Right renal cortex interstitium (tissue), 3 donors: ENCODE measurements around the gene TTC24. TPM values are rescaled to one million over a fixed set of nuclear protein-coding genes. Genes with fewer than 3 reads are reported as not detected.
"Not testable (repeated sequence)": the region's sequence is repeated elsewhere in the genome, so short reads cannot be mapped to it uniquely, and the experiment has no call there.

Experiments
- DNase-seq, 3 donors: peaks; one replicate each; pipeline ENCODE4 v3.0.0-alpha.2; 2013; ENCODE audit warnings: low read depth in 3 of 3, low spot score in 2 of 3
- polyA plus RNA-seq, 3 donors: library from polyadenylated mRNA; unstranded; fragments of 120-200 nt; gene quantifications; one replicate each; pipeline ENCODE4 v1.2.1, GENCODE V29; 2013; ENCODE audit not compliant: insufficient read length in 3 of 3

The TTC24 gene
- 1 to 10 TPM in 1 of 3 donors, under 1 TPM in 2; 0.78 to 1.2 (median 0.99) TPM for polyA plus RNA-seq

DNA sequence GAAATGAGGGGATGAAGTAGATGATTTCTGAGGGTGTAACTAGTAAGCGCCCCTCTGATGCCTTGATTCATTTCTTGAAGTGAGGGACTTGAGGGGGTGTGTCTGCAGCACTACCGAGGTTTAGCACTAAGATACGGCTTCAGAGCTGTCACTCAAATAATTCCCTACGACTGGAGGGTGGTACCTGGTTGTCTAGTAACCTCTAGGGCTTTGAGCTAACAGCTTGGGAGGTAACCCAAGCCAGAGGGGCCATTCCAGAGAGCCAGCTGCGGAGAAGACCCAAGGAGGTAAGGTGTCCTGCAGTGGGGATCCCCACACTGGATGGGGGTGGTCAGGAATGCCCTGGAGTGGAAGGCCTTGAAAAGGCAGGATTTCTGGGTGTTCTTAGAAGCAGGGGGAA is at the start of gene TTC24:
Gene TTC24 (plus strand): TSS at position 252 of the 400 bp plus-strand sequence. CDS start 1,642 bp downstream, outside the sequence.
- no peak for DNase-seq

DNA sequence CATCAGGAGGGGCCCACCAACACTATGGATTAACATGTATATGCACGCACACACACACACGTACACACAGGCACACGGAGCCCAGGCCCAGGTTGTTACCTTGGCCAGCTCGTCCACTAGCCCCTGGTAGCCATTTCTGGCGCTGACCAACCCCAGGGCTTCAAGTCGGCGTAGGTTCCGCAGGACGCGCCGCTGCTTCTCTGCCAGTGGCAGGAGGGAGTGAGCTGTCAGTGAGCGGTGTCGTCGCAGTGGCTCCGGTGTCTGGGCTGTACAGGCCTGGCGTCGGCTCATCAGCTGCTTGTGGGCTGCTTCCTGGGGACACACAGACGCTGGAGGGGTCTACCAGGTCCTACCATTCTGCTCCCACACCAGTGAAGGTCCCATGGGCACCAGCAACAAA is 49.5 kb upstream of the TTC24 start:
- DNase-seq = no peak

DNA sequence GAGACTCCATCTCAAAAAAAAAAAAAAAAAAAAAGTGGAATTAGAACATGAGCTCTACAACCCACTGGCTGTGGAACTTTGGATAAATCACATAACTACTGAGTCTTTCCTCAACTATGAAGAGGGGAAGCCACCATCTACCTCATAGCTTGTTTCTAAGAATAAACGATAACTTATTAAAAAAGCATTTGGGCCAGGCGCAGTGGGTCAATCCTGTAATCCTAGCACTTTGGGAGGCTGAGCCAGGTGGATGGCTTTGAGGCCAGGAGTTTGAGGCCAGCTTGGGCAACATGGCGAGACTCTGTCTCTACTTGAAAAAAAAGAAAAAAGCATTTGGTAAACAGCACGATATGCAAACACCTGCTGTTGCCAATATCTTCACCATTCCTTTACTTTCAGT is 47.1 kb upstream of the TTC24 start:
- DNase-seq = no peak

DNA sequence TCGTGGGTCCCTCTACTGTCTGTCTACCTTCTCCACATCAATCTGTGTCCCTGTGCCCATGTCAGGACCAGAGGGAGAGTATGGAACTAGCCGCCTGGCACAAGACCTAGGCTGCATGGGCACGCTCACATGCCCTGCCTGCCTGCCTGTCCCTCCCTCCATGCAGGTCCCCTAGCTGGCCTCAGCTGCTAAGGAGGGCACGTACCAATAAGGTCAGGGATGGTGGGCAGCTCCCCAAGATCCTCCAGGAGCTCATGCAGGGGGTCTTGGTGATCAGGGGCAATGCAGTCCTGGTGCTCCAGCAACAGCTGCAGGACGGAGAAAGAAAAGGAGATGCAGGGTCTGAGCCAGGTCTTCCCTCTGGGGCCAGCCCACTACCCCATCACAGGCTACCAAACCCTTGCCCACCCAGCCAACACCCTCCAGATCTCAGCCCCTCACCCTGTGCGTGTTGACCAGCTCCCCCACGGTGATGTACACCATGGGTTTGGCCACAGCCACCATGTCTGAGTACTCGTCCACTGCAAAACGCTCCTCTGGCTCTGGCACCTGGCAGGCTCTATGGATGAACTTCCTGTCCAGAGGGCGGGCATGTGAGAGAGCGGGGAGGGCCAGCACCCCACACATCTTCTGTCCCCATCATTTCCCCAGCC is 45.8 kb upstream of the TTC24 start:
- DNase-seq = no peak

DNA sequence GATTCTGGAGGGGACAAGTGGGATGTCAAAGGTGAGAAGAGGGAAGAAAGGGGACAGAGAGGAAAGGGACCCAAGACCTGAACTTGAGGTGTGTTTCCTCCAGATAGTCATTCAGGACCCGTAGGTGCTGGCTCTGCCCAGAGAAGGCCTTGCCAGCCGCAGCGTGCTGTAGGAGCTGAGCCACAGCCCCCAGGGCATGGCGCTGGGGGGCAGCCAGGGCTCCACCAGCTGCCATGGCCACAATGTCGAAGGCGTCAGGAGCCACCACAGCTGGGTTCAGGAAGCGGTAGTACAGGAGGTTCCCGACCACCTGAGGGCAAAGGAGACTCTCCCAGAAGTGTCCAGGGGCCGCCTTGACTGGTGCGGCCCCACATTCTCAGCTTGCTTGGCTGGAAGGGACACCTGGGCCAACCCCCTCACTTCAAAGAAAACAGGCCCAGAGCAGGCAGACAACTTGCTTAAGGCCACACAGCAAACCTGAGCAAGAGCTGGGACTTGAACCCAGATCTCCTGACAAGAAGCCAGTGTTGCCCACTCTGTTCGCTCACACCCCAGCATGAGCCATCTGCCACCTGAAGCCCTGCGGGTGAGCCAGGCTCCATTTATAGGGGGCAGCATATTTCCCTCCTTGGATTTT is 45.0 kb upstream of the TTC24 start:
- DNase-seq = no peak

DNA sequence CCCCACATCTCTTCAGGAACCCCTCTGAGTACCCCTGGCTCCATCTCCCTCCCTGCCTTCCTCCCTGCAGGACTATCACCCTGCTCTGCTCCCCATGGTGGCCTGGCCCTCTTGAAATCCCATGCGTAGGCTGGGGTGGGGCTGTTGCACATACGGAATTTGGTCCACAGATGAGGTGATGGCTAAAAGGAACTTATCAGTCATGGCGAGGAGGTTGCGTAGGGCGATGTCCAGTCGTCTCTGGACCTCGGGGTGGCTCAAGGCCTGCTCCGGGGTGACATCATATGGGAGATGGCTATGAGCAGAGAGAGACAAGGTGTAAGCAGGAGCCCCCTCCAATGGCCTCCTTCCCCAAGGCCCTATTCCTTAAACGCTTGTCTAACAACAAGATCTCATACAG is 42.5 kb upstream of the TTC24 start:
- no peak for DNase-seq

DNA sequence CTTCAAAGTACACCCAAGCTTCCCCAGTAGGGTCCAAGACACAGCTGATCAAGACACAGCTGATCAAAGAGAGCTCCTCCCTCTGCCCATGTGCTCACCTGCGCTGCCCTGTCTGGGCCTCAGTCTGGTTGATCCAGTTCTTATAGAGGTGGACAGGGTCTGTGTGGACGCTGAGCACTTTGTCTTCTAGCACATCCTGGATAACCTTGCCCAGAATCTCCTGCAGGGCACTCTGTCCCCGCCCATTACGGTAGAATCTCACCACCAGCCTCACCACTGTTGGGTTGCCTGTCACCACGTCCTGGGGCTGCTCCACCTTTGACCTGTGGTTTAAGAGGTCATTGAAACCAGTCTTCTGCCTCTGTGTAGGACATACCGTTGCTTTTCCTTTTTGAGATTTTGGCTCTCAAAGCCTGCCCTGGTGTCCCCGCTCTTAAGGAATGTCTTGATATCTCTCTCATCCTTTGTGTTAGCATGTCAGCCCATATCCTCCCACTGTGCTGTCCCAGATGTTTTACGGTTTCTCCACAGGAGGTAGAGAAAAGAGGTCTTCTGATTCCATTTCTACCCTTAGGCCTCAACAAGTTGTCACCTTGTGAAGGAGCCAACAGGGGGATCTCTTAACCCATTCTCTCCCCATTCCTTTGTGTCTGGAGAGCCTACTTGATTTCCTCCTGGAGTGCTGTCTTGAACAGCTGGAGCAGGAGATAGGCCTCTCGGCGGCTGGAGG is 40.6 kb upstream of the TTC24 start:
- DNase-seq = no peak

DNA sequence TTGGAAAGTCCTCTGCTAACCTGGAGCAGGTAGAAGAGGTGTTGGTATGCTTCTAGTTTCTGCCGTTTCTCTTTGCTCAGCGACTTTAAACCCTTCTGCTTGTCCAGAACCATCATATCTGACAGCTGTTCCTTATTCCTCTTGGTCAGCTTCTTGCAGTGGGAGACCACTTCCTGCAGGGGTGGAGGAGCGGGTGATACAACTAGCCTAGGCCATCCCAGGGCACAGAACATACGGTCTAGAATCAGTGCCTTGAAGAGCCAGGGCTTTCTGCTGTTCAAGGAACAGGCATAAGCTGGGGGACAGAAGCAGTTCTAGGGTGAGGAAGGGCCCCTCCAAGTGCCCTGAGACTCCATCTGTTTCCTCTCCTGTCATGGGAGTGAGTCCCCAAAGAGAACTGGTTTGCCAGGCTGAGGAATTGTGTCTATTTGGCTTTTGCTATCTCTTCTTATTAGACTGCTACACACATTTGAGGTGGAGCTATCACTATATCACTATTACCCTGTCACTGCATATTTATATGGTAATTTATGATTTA is 39.6 kb upstream of the TTC24 start:
- DNase-seq = no peak

DNA sequence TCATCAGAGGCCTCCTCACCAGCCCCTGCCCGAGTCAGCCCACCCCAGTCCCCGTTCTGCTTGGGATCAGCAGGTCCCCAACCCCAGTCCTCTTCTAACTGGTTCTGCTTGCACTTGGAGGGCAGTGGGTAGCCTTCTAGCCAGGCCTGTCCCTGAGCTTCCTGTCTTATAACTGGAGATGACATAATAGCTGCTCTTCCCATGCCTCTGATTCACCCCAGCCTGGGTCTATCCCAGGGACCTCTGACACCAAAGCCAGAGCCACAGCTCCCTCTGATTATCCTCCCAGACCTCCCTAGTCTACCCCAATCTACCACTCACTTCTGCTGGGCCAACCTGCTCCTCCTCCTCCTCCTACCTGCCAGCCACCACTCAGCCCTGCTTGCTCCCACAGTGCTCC is 38.6 kb upstream of the TTC24 start:
- DNase-seq = no peak

DNA sequence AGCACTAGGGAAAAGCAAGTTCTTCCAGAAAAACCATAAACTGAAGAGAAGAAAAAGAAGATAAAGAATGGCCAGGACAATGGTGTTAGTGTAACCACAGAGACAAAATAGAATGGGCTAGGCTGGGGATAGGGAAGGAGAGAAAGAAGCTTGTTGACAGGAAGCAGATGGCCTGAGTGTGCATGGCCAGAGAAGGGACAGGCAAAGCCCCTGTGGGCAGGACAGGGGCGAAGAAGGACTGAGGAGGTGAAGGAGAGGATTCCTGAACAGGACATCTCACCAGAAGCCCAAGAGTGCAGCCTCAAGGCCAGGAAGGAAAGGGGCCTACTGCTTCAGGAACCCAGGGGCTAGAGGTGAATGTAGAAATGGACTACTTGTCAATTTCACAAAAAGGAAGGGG is 36.5 kb upstream of the TTC24 start:
- no peak for DNase-seq

DNA sequence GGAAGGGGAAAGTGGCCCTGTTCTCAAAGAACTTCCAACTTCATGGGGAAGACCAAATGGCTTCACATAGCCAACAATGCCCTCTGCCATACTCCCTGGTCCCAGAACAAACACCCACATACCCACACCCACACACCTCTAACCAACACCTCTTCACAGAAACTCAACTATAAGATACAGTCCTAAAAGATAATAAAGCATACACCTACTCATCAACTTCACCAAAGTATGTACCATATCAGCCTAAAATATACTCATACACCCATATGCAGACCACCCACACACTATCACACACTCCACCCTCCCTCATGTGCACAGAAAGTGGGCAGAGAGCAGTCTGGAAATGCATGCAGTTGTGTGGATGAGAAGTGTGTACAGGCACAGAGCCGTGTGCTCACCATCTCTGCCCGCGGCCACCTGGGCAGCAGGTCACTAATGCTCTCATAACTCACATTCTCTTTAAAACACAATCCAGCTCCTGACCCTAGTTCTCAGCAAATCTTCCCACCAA is 34.9 kb upstream of the TTC24 start:
- no peak for DNase-seq

DNA sequence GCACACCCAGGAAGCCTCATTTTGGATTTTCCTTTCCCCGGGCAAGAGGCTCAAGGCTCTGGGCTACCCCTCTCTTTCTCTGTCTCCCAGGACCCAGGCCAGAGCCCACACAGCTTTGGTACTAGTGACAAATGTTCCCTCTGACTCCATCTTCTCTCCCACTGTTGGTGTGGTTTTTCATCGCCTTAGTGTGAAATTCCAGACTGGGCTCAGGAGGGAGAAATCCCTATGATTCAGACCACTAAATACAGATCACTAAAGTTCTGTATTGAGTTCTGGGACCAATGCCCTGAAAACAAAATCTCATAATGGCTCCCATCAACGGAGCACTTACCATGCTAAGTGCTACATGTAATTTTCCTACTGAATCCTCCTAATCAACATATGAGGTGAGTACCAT is 33.3 kb upstream of the TTC24 start:
- DNase-seq = no peak

DNA sequence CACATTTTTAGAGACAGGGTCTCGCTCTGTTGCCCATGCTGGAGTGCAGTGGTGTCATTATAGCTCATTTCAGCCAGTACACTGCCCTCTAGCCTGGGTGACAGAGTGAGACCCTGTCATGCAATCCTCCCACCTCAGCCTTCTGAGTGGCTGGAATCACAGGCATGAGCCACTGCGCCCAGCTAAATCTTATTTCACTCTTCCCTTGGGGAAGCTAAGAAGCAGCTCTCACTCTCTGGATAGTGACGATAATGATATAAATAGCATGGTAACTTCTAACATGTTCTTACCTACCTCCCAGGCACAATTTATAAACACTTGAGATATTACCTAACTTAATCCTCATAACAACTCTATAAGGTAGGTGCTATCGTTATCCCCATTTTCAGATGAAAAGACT is 32.1 kb upstream of the TTC24 start:
- DNase-seq = no peak

DNA sequence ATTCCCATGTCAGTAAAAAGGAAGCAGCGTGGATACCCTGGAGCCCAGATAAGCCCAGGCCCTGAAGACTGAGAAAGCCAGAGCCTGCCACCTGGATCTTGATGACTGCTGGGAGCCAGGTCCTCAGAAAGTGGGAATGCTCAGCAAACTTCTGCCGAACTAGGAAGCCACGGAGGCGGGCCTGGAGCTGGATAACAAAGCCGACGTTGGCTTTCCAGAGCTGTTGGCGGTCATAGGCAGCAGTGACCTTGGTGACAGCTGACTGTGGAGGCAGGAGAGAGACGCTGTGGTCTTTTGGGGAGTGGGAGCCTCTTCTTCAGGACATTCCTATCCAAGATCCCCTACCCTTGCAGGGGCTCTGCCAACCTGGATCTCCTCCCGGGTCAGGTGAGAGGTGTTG is 31.5 kb upstream of the TTC24 start:
- no peak for DNase-seq

DNA sequence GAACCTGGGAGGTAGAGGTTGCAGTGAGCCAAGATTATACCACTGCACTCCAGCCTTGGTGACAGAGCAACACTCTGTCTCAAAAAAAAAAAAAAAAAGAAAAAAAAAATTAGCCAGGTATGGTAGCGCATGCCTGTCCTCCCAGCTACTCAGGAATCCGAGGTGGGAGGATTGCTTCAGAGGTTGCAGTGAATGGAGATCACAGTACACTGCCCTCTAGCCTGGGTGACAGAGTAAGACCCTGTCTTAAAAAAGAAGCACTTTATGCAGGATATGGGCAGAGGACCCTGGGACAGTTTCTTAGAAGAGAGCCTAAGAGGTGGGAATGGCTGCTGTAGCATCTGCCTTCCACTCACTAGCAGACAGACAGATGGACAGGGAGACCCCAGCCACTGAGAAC is 30.1 kb upstream of the TTC24 start:
- no peak for DNase-seq

DNA sequence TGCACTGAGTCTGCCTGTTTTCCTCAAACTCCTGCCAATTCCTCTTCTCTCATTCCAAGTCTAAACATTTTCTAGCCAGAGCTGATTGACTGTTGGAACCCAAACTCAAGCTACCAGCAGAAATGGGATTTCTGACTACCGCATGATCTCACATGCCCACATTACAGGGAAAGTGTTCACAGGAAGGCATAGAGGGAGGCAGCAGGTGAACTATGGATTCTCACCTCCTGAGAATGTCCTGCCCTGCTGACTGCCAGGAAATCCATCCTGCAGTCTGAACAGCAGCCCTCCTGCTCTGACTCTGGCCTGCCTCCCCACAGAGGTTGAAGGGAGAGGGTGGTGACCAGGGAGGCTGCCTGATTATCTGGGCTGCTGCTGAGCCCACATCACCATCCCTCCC is 29.7 kb upstream of the TTC24 start:
- DNase-seq = no peak

DNA sequence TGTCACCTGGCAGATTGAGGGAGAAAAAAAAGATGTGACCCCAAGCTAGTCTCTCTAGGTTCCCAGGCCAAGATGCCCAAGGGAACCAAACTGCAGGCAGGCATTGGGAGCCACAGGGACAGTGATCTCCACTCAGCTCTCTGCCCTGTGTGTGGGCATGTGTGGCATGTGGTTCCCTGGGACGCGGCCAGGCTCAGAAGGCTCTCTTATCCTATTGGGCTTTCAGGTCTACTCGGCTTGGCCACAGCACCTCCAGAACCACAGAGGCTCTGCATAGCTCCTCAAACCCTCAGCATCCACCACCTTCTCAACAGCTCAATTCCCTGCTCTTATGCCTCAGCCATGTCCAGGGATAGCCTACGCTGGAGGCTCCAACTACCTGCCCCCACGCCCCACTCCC is 29.2 kb upstream of the TTC24 start:
- no peak for DNase-seq

DNA sequence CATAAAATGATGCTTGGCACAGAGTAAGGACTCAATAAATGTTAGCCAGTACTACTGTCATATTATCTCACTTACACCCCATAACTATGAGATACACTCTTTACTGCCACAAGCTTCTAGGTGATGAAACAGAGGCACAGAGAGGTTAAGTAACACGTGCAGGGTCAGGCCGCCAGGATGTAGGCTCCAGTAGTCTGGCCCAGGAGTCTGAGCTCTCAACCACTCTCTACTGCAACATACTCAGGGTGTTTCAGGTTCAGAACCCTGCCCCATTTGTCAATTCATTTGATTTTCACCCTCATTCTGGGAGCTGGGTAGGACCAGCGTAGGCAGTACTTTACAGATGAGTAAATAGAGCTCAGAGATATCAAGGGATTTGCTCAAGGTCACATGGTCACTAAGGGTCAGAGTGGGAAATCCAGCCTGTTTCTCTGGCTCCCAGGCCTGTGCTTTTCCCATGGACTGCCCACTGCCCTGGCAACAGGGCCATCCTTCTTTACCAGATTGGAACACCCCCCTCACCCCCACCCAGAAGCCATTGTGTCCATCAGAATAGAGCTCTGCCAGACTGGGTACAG is 28.4 kb upstream of the TTC24 start:
- DNase-seq = no peak

DNA sequence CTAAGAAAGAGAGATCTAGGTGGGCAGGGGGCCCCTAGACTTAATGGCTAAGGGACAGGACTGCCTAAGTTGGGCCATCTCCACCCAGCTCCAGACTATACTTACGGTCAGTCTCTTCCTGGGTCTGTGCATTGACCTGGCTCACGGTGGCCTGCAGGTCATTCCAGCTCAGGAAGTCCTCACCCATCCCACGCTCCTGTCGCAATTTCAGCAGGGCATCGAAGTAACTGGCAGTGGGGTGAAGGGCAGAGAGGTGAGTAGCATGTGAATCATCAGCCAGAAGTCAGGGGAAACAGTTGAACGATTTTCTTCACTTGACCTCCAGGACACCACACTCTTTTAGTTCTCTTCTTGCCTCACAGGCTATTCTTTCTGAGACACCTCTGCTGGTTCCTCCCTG is 27.7 kb upstream of the TTC24 start:
- DNase-seq = no peak

DNA sequence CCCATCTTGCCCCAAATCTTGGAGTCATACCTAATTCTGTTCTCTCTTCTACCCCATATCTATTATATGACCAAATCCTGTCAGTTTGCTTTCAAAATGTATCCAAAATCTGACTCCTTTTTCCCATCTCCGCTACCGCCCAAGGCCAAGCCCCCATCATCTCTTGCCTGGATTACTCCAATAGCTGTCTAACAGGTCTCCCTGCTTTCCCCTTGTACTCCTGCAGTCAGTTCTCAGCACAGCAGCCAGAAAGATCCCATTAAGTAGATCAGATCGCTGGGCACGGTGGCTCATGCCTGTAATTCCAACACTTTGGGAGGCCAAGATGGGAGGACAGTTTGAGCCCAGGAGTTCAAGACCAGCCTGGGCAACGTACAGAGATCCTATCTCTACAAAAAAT is 27.0 kb upstream of the TTC24 start:
- no peak for DNase-seq

DNA sequence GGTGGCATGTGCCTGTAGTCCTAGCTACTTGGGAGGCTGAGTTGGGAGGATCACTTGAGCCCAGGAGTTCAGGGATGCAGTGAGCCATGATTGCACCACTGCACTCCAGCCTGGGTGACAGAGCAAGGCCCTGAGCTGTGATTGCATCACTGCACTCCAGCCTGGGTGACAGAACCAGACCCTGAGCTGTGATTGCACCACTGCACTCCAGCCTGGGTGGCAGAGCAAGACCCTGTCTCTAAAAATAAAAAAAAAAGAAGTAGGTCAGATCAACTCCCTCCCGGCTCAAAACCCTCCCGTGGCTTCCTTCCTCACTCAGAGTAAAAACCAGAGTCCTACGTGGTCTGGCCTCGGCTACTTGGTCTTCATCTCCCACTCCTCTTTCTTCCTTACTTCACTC is 26.6 kb upstream of the TTC24 start:
- not testable (repeated sequence) for DNase-seq
